Measurements from ENCODE around the gene SLIT3. TPM values are rescaled to one million over a fixed set of nuclear protein-coding genes. Genes with fewer than 3 reads are reported as not detected.

Gene SLIT3
- total RNA-seq, 2 experiments from 2014 or later, result not detected

DNA sequence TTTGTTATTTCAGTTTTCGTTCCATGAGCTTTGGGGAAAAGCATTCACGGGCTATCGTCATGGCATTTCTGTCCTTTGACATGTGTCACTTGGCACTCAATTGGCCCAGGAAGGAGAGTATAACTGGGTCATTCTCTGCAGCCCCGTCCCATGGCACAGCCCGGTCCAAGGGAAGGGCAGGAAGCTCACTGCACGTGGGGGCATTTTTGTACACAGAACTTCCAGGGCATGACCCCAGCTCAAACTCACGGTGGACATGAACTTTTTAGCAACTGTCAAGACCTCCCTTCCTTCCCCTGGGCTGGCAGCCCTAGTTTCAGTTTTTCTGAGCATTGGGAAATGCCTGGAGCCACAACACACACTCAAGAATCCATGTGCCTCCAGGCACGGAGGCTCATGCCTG, 560.1 kb downstream of the SLIT3 start:
- H3K27me3 ChIP-seq (ENCODE audit: control insufficient read depth in 1 of 2, insufficient read depth in 2 of 2, low read length in 2 of 2), result no peaks in the 10 kb centered on the region
- ATAC-seq (ENCODE audit: poor library complexity) (no peak), DNase-seq (no peak)
- Mint-ChIP-seq H3K9me3 (no peaks in the 10 kb centered on the region), H3K36me3 (ENCODE audit: low read depth) (no peaks in the 10 kb centered on the region), H3K27ac (no peak overlapping the region), H3K27me3 (peaks cover 7% of the 10 kb centered on the region), H3K4me1 (ENCODE audit: low read depth) (no peaks in the 10 kb centered on the region), H3K4me3 (no peak overlapping the region)
- POLR2A ChIA-PET, result no interaction called here
- no peak overlapping the region for H3K27ac ChIP-seq (ENCODE audit: low read depth in 1 of 2, low read length in 2 of 2)
- CTCF ChIA-PET, result no interaction called here
- TF ChIP-seq, protein P1, sequence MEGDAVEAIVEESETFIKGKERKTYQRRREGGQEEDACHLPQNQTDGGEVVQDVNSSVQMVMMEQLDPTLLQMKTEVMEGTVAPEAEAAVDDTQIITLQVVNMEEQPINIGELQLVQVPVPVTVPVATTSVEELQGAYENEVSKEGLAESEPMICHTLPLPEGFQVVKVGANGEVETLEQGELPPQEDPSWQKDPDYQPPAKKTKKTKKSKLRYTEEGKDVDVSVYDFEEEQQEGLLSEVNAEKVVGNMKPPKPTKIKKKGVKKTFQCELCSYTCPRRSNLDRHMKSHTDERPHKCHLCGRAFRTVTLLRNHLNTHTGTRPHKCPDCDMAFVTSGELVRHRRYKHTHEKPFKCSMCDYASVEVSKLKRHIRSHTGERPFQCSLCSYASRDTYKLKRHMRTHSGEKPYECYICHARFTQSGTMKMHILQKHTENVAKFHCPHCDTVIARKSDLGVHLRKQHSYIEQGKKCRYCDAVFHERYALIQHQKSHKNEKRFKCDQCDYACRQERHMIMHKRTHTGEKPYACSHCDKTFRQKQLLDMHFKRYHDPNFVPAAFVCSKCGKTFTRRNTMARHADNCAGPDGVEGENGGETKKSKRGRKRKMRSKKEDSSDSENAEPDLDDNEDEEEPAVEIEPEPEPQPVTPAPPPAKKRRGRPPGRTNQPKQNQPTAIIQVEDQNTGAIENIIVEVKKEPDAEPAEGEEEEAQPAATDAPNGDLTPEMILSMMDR (IDR thresholded peaks at IDR 0.05), result no peak
- H3K36me3 ChIP-seq (ENCODE audit: insufficient read depth, low read length), result no peaks in the 10 kb centered on the region
- H3K4me3 ChIP-seq (ENCODE audit: low read length), result no peak overlapping the region
- no peaks in the 10 kb centered on the region for H3K9me3 ChIP-seq (ENCODE audit: control insufficient read depth in 1 of 2, insufficient read depth in 1 of 2, low read length in 2 of 2)
- no peaks in the 10 kb centered on the region for H3K4me1 ChIP-seq (ENCODE audit: insufficient read depth, low read length)
- intact Hi-C loops (cut with DNase I, micrococcal nuclease), result no loop called here

DNA sequence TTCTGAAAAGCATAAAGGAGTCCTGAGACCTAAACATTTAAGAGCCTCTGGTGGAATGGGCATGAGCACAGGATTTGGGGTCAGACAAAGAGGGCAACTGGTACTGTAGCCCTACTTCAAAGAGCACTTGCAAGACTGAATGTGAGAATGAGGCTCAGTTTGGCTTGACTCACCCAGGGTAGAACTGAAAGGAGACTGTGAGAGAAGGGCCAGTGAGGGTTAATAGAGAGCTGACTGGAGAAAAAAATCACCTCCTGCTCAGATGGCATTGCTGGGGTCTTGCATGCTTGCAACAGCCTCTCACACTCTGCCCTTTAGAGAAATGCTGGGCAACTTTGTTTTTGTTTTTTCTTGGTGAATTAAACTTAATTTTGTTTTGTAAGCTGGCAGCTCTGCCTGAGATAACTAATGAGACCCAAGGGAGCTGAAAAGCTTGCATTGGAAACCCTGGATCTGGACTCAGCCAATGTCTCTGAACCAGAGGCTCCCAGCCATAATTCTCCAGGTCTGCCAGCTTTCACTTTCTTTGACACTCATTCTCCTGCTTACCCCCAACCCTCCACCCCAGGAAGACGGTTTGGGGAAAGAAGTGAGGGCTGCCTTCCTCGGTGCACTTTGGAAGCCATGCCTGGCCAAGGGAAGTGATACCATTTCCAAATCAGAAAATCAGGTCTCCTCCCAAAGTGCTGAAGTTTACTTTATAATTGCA, 560.7 kb downstream of the SLIT3 start:
- no peaks in the 10 kb centered on the region for H3K4me1 Mint-ChIP-seq (ENCODE audit: low read depth)
- peaks cover 7% of the 10 kb centered on the region for H3K27me3 Mint-ChIP-seq
- Histone ChIP-seq H3K36me3 (ENCODE audit: insufficient read depth, low read length) (no peaks in the 10 kb centered on the region), H3K27ac (ENCODE audit: low read depth in 1 of 2, low read length in 2 of 2) (no peak overlapping the region), H3K4me1 (ENCODE audit: insufficient read depth, low read length) (no peaks in the 10 kb centered on the region), H3K27me3 (ENCODE audit: control insufficient read depth in 1 of 2, insufficient read depth in 2 of 2, low read length in 2 of 2) (no peaks in the 10 kb centered on the region), H3K4me3 (ENCODE audit: low read length) (no peak overlapping the region), H3K9me3 (ENCODE audit: control insufficient read depth in 1 of 2, insufficient read depth in 1 of 2, low read length in 2 of 2) (no peaks in the 10 kb centered on the region)
- H3K4me3 Mint-ChIP-seq, result no peak overlapping the region
- no peak overlapping the region for H3K27ac Mint-ChIP-seq
- POLR2A ChIA-PET, result no interaction called here
- H3K36me3 Mint-ChIP-seq (ENCODE audit: low read depth), result no peaks in the 10 kb centered on the region
- intact Hi-C loops (cut with DNase I, micrococcal nuclease), result no loop called here
- TF ChIP-seq, protein P1 (IDR thresholded peaks at IDR 0.05), result no peak
- CTCF ChIA-PET, result no interaction called here
- DNase-seq, result no peak
- ATAC-seq (ENCODE audit: poor library complexity), result no peak
- H3K9me3 Mint-ChIP-seq, result no peaks in the 10 kb centered on the region

DNA sequence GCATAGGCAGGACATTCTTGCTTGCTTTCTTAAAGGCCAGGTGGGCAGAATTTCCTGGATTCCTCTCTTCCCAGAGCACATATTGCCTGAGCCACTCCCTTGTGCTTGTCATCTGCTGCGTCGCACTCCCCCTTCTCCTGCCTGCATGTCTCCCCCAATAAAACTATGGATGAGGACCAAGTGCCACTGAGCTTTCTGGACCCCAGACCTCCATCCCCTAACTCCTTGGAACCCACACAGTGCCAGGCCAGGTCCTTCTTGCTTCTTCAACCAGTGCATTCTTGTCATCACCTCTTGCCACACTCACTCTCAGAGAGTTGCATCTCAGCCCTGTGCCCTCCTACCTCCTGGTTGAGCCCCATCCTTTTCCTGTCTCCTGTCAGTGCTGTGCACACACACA, 563.9 kb downstream of the SLIT3 start:
- intact Hi-C loops (cut with DNase I, micrococcal nuclease), result no loop called here
- no peak overlapping the region for H3K27ac ChIP-seq (ENCODE audit: low read depth in 1 of 2, low read length in 2 of 2)
- no peaks in the 10 kb centered on the region for H3K36me3 ChIP-seq (ENCODE audit: insufficient read depth, low read length)
- H3K27me3 Mint-ChIP-seq, result peaks cover 7% of the 10 kb centered on the region
- TF ChIP-seq, protein P1 (IDR thresholded peaks at IDR 0.05), result no peak
- H3K4me3 ChIP-seq (ENCODE audit: low read length), result no peak overlapping the region
- H3K4me3 Mint-ChIP-seq, result no peak overlapping the region
- H3K4me1 ChIP-seq (ENCODE audit: insufficient read depth, low read length), result no peaks in the 10 kb centered on the region
- no peaks in the 10 kb centered on the region for H3K9me3 ChIP-seq (ENCODE audit: control insufficient read depth in 1 of 2, insufficient read depth in 1 of 2, low read length in 2 of 2)
- no peaks in the 10 kb centered on the region for H3K9me3 Mint-ChIP-seq
- H3K27me3 ChIP-seq (ENCODE audit: control insufficient read depth in 1 of 2, insufficient read depth in 2 of 2, low read length in 2 of 2), result no peaks in the 10 kb centered on the region
- H3K4me1 Mint-ChIP-seq (ENCODE audit: low read depth), result no peaks in the 10 kb centered on the region
- DNase-seq (no peak), ATAC-seq (ENCODE audit: poor library complexity) (no peak)
- H3K36me3 Mint-ChIP-seq (ENCODE audit: low read depth), result no peaks in the 10 kb centered on the region
- CTCF ChIA-PET, result no interaction called here
- POLR2A ChIA-PET, result no interaction called here
- H3K27ac Mint-ChIP-seq, result no peak overlapping the region
